Osteocyte (in vitro differentiated cells): Measurements from ENCODE around the gene MEPCE. TPM values are rescaled to one million over a fixed set of nuclear protein-coding genes. Genes with fewer than 3 reads are reported as not detected.

Experiments used
- DNase-seq: peaks from one replicate; pipeline ENCODE4 v3.0.0; 2021; ENCODE audit warnings: mixed read lengths; ENCODE audit not compliant: unreplicated experiment; ENCODE audit errors: extremely low spot score
- H3K27ac Mint-ChIP-seq: one replicate; pipeline ENCODE4 v1.8.0; 2021; ENCODE audit warnings: mild to moderate bottlenecking, mixed read lengths; ENCODE audit not compliant: unreplicated experiment
- H3K27me3 Mint-ChIP-seq: one replicate; pipeline ENCODE4 v1.8.0; 2021; ENCODE audit warnings: mixed read lengths; ENCODE audit not compliant: unreplicated experiment
- H3K36me3 Mint-ChIP-seq: one replicate; pipeline ENCODE4 v1.8.0; 2021; ENCODE audit warnings: mixed read lengths; ENCODE audit not compliant: unreplicated experiment
- H3K4me1 Mint-ChIP-seq: one replicate; pipeline ENCODE4 v1.8.0; 2021; ENCODE audit warnings: mixed read lengths; ENCODE audit not compliant: unreplicated experiment
- H3K4me3 Mint-ChIP-seq: one replicate; pipeline ENCODE4 v1.8.0; 2021; ENCODE audit warnings: mild to moderate bottlenecking, moderate library complexity, mixed read lengths; ENCODE audit not compliant: unreplicated experiment
- H3K9me3 Mint-ChIP-seq: one replicate; pipeline ENCODE4 v1.8.0; 2021; ENCODE audit warnings: mixed read lengths; ENCODE audit not compliant: unreplicated experiment
- total RNA-seq: library from RNA; stranded (reverse); gene quantifications from 2 replicates; pipeline ENCODE4 v1.2.1, GENCODE V29; 2021
- TF ChIP-seq, protein P1 (sequence below): fragments of 200-600 bp; sonication (generic); IDR thresholded peaks from 2 replicates; pipeline ENCODE4 v1.5.0; 2021; ENCODE audit warnings: antibody characterized with exemption, mild to moderate bottlenecking, moderate library complexity

Gene MEPCE
- total RNA-seq, 1 donor from 2014 or later, result 50.0 TPM

DNA sequence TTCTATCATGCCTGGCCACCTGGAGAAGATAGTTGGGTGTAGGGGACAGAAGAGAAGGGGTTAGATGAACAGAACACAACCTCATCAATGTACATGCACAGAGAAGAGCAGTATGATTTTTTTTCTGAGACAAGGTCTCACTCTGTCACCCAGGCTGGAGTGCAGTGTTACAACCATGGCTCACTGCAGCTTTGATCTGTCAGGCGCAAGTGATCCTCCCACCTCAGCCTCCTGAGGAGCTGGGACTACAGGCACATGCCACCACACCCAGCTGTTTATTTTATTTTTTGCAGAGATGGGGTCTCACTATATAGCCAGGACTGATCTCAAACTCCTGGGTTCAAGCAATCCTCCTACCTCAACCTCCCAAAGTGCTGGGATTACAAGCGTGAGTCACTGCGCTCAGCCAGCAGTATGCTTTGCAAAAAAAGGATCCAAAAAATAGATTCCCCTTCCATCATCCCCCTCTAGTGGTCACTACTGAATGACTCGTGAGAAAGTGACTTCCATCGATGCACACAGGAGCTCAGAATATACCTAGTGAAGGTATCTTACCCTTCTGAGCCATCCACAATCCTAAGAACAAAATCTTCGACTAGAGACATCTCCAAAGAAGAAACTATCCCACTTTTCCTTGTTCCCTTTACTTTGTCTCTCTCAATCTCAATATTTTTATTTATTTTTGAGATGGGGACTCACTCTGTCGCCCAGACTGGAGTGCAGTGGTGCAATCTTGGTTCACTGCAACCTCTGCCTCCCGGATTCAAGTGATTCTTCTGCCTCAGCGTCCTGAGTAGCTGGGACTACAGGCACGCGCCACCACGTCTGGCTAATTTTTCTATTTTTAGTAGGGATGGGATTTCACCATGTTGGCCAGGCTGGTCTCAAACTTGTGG lies 22.1 kb upstream of the MEPCE start:
- H3K4me3 Mint-ChIP-seq, result no peak overlapping the region
- no peak overlapping the region for H3K27ac Mint-ChIP-seq
- no peaks in the 10 kb centered on the region for H3K4me1 Mint-ChIP-seq
- peaks cover 3% of the 10 kb centered on the region for H3K36me3 Mint-ChIP-seq
- TF ChIP-seq, protein P1, sequence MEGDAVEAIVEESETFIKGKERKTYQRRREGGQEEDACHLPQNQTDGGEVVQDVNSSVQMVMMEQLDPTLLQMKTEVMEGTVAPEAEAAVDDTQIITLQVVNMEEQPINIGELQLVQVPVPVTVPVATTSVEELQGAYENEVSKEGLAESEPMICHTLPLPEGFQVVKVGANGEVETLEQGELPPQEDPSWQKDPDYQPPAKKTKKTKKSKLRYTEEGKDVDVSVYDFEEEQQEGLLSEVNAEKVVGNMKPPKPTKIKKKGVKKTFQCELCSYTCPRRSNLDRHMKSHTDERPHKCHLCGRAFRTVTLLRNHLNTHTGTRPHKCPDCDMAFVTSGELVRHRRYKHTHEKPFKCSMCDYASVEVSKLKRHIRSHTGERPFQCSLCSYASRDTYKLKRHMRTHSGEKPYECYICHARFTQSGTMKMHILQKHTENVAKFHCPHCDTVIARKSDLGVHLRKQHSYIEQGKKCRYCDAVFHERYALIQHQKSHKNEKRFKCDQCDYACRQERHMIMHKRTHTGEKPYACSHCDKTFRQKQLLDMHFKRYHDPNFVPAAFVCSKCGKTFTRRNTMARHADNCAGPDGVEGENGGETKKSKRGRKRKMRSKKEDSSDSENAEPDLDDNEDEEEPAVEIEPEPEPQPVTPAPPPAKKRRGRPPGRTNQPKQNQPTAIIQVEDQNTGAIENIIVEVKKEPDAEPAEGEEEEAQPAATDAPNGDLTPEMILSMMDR, result peak; percentile 75
- no peak for DNase-seq
- no peaks in the 10 kb centered on the region for H3K9me3 Mint-ChIP-seq
- peaks cover 26% of the 10 kb centered on the region for H3K27me3 Mint-ChIP-seq

DNA sequence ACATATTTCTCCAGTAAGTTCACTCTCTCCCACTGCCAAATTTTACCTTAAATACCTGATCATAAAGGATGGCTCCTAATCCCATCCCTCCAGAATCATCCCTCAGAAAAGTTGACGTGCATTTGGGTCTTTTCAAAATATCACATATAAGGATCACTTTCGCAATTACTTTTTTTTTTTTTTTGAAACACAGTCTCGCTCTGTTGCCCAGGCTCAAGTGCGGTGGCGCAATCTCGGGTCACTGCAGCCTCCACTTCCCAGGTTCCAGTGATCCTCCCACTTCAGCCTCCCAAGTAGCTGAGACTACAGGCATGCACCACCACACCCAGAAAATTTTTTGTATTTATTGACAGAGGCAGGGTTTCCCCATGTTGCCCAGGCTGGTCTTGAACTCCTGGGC lies 18.5 kb upstream of the MEPCE start:
- H3K27ac Mint-ChIP-seq, result no peak overlapping the region
- TF ChIP-seq, protein P1, result no peak
- no peak for DNase-seq
- no peaks in the 10 kb centered on the region for H3K4me1 Mint-ChIP-seq
- H3K27me3 Mint-ChIP-seq, result peaks cover 20% of the 10 kb centered on the region
- no peaks in the 10 kb centered on the region for H3K9me3 Mint-ChIP-seq
- no peaks in the 10 kb centered on the region for H3K36me3 Mint-ChIP-seq
- no peak overlapping the region for H3K4me3 Mint-ChIP-seq

DNA sequence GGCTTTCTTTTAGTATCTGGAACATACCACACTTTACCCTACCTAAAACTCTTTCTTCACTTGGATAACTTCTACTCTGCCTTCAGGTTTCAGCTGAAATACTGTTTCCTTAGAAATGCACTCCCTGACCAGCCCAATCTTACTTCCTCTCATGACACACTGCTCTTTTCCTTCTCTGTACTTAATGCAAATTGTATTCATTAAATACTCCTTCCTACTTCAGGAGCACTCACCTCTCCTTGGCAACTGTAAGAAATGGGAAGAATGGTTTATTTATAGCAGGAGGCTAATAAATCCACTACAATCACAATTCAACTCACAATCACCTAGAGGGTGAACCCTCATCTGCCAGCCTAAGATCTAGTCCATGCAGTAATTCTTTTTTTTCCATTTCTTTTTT lies 16.3 kb upstream of the MEPCE start:
- peaks cover 12% of the 10 kb centered on the region for H3K27me3 Mint-ChIP-seq
- no peaks in the 10 kb centered on the region for H3K9me3 Mint-ChIP-seq
- TF ChIP-seq, protein P1, result no peak
- DNase-seq, result no peak
- H3K36me3 Mint-ChIP-seq, result peaks cover 2% of the 10 kb centered on the region
- no peaks in the 10 kb centered on the region for H3K4me1 Mint-ChIP-seq
- H3K4me3 Mint-ChIP-seq, result no peak overlapping the region
- H3K27ac Mint-ChIP-seq, result no peak overlapping the region

DNA sequence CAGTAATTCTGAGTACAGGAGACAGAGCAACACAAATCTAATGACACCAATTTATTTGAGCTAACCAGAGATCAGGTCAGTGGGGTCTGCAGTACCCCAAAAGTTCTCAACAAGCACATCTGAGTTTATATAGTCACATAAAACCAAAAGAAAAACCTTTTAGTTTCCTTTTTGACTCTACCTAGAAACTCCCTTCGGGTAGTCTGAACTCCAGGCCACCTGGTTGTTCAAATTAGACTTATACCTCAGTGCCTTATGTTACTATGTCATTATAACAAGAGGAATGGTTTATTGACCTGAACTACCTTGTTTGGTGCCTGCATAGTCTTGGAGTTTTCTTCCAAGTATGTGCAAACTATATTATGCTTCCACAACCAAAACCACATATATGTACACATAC lies 15.7 kb upstream of the MEPCE start:
- Mint-ChIP-seq H3K27ac (no peak overlapping the region), H3K4me3 (no peak overlapping the region), H3K36me3 (peaks cover 2% of the 10 kb centered on the region), H3K4me1 (no peaks in the 10 kb centered on the region), H3K9me3 (no peaks in the 10 kb centered on the region), H3K27me3 (peaks cover 12% of the 10 kb centered on the region)
- DNase-seq, result no peak
- TF ChIP-seq, protein P1, result no peak

DNA sequence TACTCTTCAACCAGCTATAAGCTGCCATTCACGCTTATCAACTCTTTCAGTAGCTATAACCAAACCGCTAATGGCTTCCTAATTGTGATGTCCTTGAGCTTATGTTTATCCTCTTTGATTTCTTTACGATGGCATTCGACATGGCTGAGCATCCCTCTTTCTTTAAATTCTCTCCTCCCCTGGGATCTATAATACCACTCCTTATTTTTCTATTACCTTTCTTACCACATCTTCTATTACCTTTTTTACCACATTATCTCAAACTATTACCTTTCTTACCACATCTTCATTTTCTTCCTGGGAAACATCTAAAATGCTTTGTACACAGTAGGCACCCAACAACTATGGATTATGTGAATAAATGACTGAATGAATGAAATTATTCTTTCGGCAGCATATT lies 14.2 kb upstream of the MEPCE start:
- TF ChIP-seq, protein P1, result no peak
- peaks cover 12% of the 10 kb centered on the region for H3K27me3 Mint-ChIP-seq
- H3K36me3 Mint-ChIP-seq, result peaks cover 2% of the 10 kb centered on the region
- no peak overlapping the region for H3K27ac Mint-ChIP-seq
- H3K9me3 Mint-ChIP-seq, result no peaks in the 10 kb centered on the region
- H3K4me3 Mint-ChIP-seq, result no peak overlapping the region
- DNase-seq, result no peak
- no peaks in the 10 kb centered on the region for H3K4me1 Mint-ChIP-seq
